ENCODE measurements around the gene EPAS1.

- TF ChIP-seq CTCF (IDR thresholded peaks at IDR 0.05) (no peak), POLR2AphosphoS5 (IDR thresholded peaks at IDR 0.05) (no peak), EP300 (IDR thresholded peaks at IDR 0.05) (no peak)
These were observed 19.9 kb downstream of the EPAS1 start for GRCh38 chr2:46317094-46317486.

Measured in stomach (tissue), 4 donors.